HS-5 (cell line): Measurements from ENCODE around the gene ZNF335.
"Not testable (repeated sequence)": the region's sequence is repeated elsewhere in the genome, so short reads cannot be mapped to it uniquely, and the experiment has no call there.

Experiments used
- DNase-seq: peaks from one replicate; pipeline ENCODE4 v3.0.0-alpha.2; 2012; ENCODE audit warnings: low read depth

The ZNF335 gene

GRCh38 chr20:45970646-45971424 is 1.2 kb downstream of the ZNF335 start:
- no peak for DNase-seq

- no peak for DNase-seq
Observed at GRCh38 chr20:45969712-45970634, 2.0 kb downstream of the ZNF335 start.

DNA sequence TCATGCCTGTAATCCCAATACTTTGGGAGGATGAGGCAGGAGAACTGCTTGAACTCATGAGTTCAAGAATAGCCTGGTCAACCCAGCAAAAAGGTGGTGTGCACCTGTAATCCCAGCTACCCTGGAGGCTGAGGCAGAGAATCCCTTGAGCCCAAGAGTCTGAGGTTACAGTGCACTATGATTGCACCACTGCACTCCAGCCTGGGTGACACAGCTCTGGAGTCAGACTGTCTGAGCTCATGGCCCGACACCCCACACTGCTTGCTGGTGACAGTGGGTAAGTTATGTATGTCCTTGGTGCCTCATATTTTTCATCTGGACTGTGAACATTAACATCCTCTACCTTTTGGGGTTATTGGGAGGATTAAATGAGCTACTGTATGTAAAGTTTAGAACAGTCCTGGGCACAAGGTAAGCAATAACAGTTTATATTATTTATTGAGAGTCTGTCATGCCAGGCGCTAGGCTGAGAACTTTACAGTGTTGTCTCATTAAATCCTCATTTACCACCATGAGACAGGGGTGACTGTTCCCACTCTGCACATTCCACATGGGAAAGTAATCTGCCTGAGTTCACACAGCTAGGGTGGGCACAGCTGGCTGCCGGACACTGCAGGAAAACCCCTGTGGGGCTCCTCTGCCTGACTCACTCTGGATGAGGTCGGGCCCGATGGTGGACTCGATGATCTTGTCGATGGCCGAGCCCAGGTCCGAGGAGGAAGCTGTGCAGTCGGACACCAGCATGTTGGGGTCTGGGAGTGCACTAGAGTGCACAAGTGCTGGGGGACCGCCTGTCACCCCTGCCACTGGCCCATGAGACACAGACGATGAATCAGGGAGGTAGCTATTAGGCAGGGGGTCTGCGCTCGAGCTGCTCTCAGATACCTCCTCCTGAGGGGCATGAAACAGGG is 2.9 kb downstream of the ZNF335 start:
- no peak for DNase-seq

GRCh38 chr20:45968081-45968671 is 3.8 kb downstream of the ZNF335 start:
- DNase-seq = no peak

GRCh38 chr20:45967551-45968080 is 4.4 kb downstream of the ZNF335 start:
- DNase-seq = no peak

DNA sequence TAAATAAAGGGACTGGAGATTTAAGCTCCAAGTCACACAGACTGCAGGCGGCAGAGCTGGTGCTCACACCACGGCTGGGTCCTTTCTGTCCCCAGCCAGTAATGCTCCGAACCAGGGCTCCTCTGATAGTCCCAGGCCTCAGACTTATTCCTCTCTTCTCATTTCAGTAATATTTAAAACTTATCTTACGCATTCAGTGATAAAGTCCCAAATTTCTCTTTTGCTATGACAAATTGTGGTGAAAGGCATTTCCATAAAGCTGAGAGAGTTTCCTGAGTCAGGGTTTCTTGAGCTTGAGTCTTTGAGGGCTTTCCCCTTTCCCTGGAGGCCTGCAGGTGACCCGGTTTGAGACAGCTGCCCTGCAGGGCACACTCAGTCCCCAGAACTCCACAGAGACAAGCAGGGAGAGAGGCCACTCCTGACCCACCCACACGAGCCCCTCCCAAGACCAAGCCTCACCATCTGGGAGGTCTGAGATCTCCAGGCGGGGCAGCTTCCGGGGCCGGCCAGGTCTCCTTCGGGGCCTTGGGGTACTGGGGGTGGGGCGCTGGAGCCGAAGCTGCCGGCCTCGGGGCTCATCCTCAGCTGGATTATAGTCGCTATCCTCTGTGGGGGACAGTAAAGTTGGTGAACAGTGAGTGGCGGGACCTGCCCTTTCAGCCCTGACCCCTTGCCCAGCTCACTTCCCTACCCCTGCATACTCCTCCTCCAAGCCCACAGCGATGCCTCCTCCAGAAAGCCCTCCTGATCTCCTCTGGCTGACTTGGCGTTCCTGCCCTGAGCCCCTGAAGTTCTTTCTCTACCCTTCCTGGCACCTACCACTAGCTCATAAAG is 6.6 kb downstream of the ZNF335 start:
- no peak for DNase-seq

DNA sequence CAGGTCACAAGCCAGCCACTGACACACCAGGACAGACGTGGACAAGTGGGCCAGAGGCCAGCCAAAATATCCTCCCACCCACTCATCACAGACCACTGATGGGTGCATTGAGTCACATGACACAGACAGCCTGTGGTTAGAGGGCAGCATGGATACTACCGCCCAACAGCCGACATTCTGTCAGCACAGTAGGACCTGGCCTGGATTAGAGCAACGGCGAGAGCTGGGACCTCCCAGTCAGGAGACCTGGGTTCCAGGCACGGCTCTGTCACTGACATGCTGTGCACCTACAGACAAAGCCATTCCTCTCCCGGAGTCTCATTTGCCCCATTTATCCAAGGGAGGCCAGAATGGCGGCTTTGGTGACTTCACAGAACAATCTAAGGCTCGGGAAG is 8.0 kb downstream of the ZNF335 start:
- no peak for DNase-seq

DNA sequence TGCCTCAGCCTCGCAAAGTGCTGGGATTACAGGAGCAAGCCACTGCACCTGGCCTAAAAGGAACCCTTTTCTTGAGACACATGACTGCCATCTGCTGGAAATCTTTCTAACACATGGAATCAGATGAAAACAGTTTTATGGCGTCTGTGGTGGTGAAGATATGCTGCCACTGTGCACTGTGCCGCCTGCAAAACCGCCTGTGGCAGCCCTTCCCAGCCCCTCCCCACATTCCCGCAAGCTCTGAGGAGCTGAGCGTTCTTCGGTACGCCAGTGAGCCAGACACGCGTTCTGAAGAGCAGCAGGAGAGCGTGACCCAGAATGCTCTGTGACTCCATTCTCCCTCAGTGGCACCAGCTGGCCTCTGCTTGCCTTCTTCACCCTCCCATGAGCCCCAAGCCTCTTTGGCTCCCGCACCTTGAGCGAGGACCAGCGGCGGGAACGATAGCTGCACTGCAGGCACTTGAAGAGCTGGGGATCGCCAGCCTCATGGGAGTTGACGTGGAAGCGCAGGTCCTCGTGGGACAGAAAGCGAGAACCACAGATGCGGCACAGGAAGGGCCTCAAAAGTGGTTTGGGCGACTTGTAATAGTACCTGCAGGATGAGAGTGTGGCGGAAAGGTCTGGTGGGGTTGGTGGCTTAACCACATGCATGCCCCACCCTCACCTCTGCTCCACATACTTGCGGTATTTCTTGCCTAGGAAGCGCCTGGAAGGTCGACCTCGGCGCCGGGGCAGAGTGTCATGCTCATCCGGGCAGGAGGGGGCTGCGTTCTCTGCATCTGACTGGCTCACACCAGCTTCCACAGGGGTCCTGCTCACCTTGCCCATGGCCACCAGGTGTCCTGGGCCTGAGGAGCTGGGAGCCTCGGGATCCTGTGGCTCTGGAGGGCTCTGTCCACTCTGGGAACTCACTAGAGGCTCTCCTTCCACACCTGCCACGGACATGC is 8.7 kb downstream of the ZNF335 start:
- no peak for DNase-seq

GRCh38 chr20:45962031-45962755 is 9.8 kb downstream of the ZNF335 start:
- DNase-seq = no peak

GRCh38 chr20:45959956-45960630 is 11.9 kb downstream of the ZNF335 start:
- no peak for DNase-seq

DNA sequence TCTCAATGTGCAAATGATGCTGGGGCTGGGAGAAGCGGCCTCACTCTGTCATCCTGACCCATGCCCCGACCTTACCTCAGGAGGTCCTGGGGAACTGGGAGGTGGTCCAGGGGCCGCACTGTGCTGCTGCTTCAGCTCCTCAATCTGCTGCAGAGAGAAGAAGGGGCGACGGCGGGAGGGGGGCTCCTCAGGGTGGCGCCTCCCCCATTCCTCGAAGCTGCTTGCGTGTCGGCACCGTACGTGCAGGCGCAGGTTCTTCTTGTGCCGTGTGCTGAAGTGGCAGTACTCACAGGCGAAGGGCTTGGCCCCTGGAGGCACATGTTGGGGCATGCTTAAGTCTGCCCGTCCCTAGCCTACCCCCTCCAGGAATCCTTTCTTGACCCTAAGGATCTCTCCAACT is 12.9 kb downstream of the ZNF335 start:
- no peak for DNase-seq

DNA sequence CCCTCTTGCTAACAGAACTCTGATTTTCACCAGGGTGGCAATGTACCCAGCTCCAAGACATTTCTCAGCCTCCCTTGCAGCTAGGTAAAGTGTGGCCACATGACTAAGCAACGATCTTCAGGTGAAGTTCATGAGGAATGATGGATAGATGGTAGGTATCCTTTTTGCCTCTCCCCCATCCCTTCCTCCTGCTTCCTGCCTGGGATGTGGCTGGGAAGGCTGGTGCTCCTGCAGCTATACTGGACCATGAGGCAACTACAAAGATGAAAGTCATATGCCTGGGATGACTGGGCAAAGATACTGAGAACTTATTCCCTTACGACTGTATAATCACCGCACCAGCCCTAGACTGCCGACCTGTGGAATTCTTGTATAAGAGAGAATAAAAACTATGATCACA is 13.4 kb downstream of the ZNF335 start:
- DNase-seq = no peak

- no peak for DNase-seq
Observed at GRCh38 chr20:45957021-45957941, 14.7 kb downstream of the ZNF335 start.

GRCh38 chr20:45956326-45956725 is 15.7 kb downstream of the ZNF335 start:
- not testable (repeated sequence) for DNase-seq

GRCh38 chr20:45953672-45954071 is 18.3 kb downstream of the ZNF335 start:
- no peak for DNase-seq

GRCh38 chr20:45952861-45953260 is 19.1 kb downstream of the ZNF335 start:
- DNase-seq = no peak
